ENCODE data around the gene BAK1. TPM values are rescaled to one million over a fixed set of nuclear protein-coding genes. Genes with fewer than 3 reads are reported as not detected.

The BAK1 gene
- polyA plus RNA-seq, 1 donor (not counting 4 experiments of a cell fraction or from before 2014, with no cell fraction given), result 61.1 TPM

DNA sequence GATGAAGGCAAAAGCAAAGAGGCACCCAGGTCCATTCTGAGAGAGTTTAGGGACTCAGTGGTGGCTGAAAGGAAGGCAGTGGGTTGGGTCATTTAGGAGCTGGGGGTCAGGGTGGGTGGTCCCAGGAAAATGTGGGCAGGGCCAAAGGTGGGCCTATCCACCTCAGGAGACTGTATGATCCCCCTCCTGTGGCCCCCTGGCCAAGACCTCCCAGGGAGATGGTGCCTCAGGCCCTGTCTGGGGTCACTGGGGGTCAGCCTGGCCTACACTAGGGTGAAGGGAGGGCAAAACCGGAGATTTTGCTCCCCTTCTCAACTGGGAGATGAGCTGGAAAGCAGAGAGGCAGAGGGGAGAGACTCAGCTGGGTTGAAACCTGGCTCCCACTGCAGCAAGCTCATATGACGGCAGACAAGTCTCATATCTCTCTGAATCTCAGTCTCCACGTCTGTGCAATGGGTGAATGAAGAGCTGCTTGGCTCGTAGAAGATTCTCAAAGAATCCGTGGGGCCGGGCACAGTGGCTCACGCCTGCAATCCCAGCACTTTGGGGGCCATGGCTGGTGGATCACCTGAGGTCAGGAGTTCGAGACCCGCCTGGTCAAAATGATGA is 11.5 kb upstream of the BAK1 start:
- H3K27me3 ChIP-seq (ENCODE audit: control insufficient read depth, extremely low read depth, insufficient read depth, low read length), result no peaks in the 10 kb centered on the region
- no peaks in the 10 kb centered on the region for H3K9me3 ChIP-seq (ENCODE audit: control insufficient read depth, low read depth, low read length)
- H2AFZ ChIP-seq (ENCODE audit: control insufficient read depth, low read length), result no peak overlapping the region
- H3K4me3 ChIP-seq (ENCODE audit: control insufficient read depth in 2 of 3, extremely low read depth in 1 of 3, insufficient read depth in 2 of 3, low read depth in 1 of 3, low read length in 3 of 3), result no peak overlapping the region
- DNase-seq (ENCODE audit: low read depth, low spot score) (no peak), FAIRE-seq (no peak)
- H3K79me2 ChIP-seq (ENCODE audit: control insufficient read depth, insufficient read depth, low read length), result no peaks in the 10 kb centered on the region
- TF ChIP-seq CTCF (optimal IDR thresholded peaks at IDR 0.05 in 1 of 3, IDR thresholded peaks at IDR 0.05 in 1 of 3, conservative IDR thresholded peaks at IDR 0.05 in 1 of 3; ENCODE audit: extremely low read depth in 1 of 3, insufficient read depth in 2 of 3, low read length in 3 of 3) (no peak), EZH2 (IDR thresholded peaks at IDR 0.05; ENCODE audit: low read length) (no peak)
- H3K9ac ChIP-seq (ENCODE audit: control insufficient read depth, extremely low read depth, insufficient read depth, low read length), result peak overlapping the region; percentile 82
- peaks cover 37% of the 10 kb centered on the region for H3K4me1 ChIP-seq (ENCODE audit: control insufficient read depth, extremely low read depth, insufficient read depth, low read length)
- no peaks in the 10 kb centered on the region for H4K20me1 ChIP-seq (ENCODE audit: control insufficient read depth, extremely low read depth, insufficient read depth, low read length)
- dilution Hi-C loops (cut with MboI; ENCODE audit: extremely low pct_ligation_motif_present, low sequenced_read_pairs), result no loop called here
- no peaks in the 10 kb centered on the region for H3K36me3 ChIP-seq (ENCODE audit: control insufficient read depth in 2 of 2, extremely low read depth in 1 of 2, insufficient read depth in 2 of 2, low read length in 2 of 2)
- H3K27ac ChIP-seq (ENCODE audit: control insufficient read depth, insufficient read depth, low read length), result peak overlapping the region; percentile 96
- no peak overlapping the region for H3K4me2 ChIP-seq (ENCODE audit: control insufficient read depth, extremely low read depth, insufficient read depth, low read depth, low read length)
- H3K9me1 ChIP-seq (ENCODE audit: control insufficient read depth, extremely low read depth, insufficient read depth, low read length), result no peaks in the 10 kb centered on the region

- peaks cover 40% of the 10 kb centered on the region for H3K4me1 ChIP-seq (ENCODE audit: control insufficient read depth, extremely low read depth, insufficient read depth, low read length)
- no peaks in the 10 kb centered on the region for H3K9me1 ChIP-seq (ENCODE audit: control insufficient read depth, extremely low read depth, insufficient read depth, low read length)
- DNase-seq (ENCODE audit: low read depth, low spot score), result no peak
- H3K4me3 ChIP-seq (ENCODE audit: control insufficient read depth in 2 of 3, extremely low read depth in 1 of 3, insufficient read depth in 2 of 3, low read depth in 1 of 3, low read length in 3 of 3), result peak overlapping the region in 1 of 3 experiments; percentile 34
- peak overlapping the region; percentile 80 for H3K4me2 ChIP-seq (ENCODE audit: control insufficient read depth, extremely low read depth, insufficient read depth, low read depth, low read length)
- H3K9me3 ChIP-seq (ENCODE audit: control insufficient read depth, low read depth, low read length), result no peaks in the 10 kb centered on the region
- peak overlapping the region; percentile 82 for H3K9ac ChIP-seq (ENCODE audit: control insufficient read depth, extremely low read depth, insufficient read depth, low read length)
- no peaks in the 10 kb centered on the region for H3K36me3 ChIP-seq (ENCODE audit: control insufficient read depth in 2 of 2, extremely low read depth in 1 of 2, insufficient read depth in 2 of 2, low read length in 2 of 2)
- dilution Hi-C loops (cut with MboI; ENCODE audit: extremely low pct_ligation_motif_present, low sequenced_read_pairs), result no loop called here
- H3K27ac ChIP-seq (ENCODE audit: control insufficient read depth, insufficient read depth, low read length), result peak overlapping the region; percentile 96
- H3K79me2 ChIP-seq (ENCODE audit: control insufficient read depth, insufficient read depth, low read length), result no peaks in the 10 kb centered on the region
- H4K20me1 ChIP-seq (ENCODE audit: control insufficient read depth, extremely low read depth, insufficient read depth, low read length), result no peaks in the 10 kb centered on the region
- H3K27me3 ChIP-seq (ENCODE audit: control insufficient read depth, extremely low read depth, insufficient read depth, low read length), result no peaks in the 10 kb centered on the region
- TF ChIP-seq CTCF (optimal IDR thresholded peaks at IDR 0.05 in 1 of 3, IDR thresholded peaks at IDR 0.05 in 1 of 3, conservative IDR thresholded peaks at IDR 0.05 in 1 of 3; ENCODE audit: extremely low read depth in 1 of 3, insufficient read depth in 2 of 3, low read length in 3 of 3) (no peak), EZH2 (IDR thresholded peaks at IDR 0.05; ENCODE audit: low read length) (no peak)
- FAIRE-seq, result peak; percentile 20
- H2AFZ ChIP-seq (ENCODE audit: control insufficient read depth, low read length), result peak overlapping the region; percentile 39
Measured at GRCh38 chr6:33590531-33591198, 10.6 kb upstream of the BAK1 start.

Measured in keratinocyte (primary cell).